Measurements from ENCODE around the gene C1orf226. TPM values are rescaled to one million over a fixed set of nuclear protein-coding genes. Genes with fewer than 3 reads are reported as not detected.

Gene C1orf226
- total and polyA plus RNA-seq, 4 experiments from 2014 or later = not detected

DNA sequence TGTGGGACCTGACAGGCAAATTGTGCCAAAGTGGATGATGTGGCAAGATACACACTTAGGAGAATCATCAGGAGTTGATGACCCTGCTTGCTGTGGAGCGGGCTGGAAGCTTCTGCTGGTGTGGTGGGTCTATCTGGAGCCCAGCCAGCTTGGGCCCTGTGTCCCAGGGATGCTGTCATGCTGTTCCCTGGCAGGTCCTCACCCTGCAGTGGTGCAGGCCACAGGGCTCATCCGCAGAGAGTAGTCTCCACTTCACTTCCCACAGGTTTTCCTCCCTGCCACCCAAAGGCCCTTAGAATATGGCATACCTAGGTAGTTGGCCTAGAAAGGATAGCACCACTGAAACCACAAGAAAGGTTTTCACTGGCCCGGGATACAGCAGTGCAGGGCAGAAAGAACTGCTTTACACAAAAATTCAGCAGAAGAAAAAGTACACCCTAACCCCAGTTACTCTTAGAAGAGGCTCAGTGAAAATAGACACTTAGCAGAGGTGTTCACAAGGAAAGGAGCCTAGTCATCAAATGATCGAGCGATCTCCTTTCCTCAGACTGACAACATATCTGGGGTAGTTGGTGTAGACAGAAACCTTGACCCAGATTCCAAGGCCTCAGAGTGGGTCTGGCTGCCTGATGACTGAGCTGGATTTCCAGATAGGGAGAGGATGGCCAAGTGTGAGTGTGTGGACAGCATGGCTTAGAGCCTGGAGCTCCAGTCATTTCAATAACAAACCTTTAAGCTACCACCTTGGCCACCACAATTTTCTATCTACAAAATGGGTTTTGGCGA, 1.3 kb upstream of the C1orf226 start:
- H3K27ac Mint-ChIP-seq = no peak overlapping the region
- DNase-seq = no peak
- no peaks in the 10 kb centered on the region for H3K9me3 Mint-ChIP-seq
- no peak overlapping the region for H3K4me3 ChIP-seq (ENCODE audit: low read length in 2 of 2)
- intact Hi-C loops (cut with micrococcal nuclease) = no loop called here
- H3K4me1 Mint-ChIP-seq = no peaks in the 10 kb centered on the region
- no peaks in the 10 kb centered on the region for H3K36me3 ChIP-seq (ENCODE audit: insufficient read depth, low read length)
- no peaks in the 10 kb centered on the region for H3K9me3 ChIP-seq (ENCODE audit: control insufficient read depth in 1 of 2, low read length in 2 of 2)
- ChIA-PET POLR2A (ENCODE audit: partially characterized antibody) (no interaction called here), CTCF (ENCODE audit: partially characterized antibody) (no interaction called here)
- no peak overlapping the region for H3K4me3 Mint-ChIP-seq
- H3K36me3 Mint-ChIP-seq = no peaks in the 10 kb centered on the region
- H3K4me1 ChIP-seq (ENCODE audit: insufficient read depth, low read length) = no peaks in the 10 kb centered on the region
- H3K27me3 ChIP-seq (ENCODE audit: insufficient read depth, low read length) = no peaks in the 10 kb centered on the region
- peaks cover 0 to 2% of the 10 kb centered on the region in 2 donors for H3K27me3 Mint-ChIP-seq
- no peak overlapping the region for H3K27ac ChIP-seq (ENCODE audit: low read depth, low read length)

GRCh38 chr1:162381941-162382750, 618 bp downstream of the C1orf226 start:
- H3K27me3 ChIP-seq (ENCODE audit: insufficient read depth, low read length) = no peaks in the 10 kb centered on the region
- no peaks in the 10 kb centered on the region for H3K9me3 ChIP-seq (ENCODE audit: control insufficient read depth in 1 of 2, low read length in 2 of 2)
- Mint-ChIP-seq H3K27me3 (peaks cover 0 to 2% of the 10 kb centered on the region in 2 donors), H3K36me3 (no peaks in the 10 kb centered on the region), H3K27ac (no peak overlapping the region), H3K9me3 (no peaks in the 10 kb centered on the region), H3K4me3 (no peak overlapping the region), H3K4me1 (no peaks in the 10 kb centered on the region)
- ChIA-PET POLR2A (ENCODE audit: partially characterized antibody) (no interaction called here), CTCF (ENCODE audit: partially characterized antibody) (interaction anchor here (1.1 kb wide), 1 partner anchor 10 kb away, joined by 5 read pairs; no protein-coding TSS in a partner anchor)
- no peaks in the 10 kb centered on the region for H3K36me3 ChIP-seq (ENCODE audit: insufficient read depth, low read length)
- no peak overlapping the region for H3K4me3 ChIP-seq (ENCODE audit: low read length in 2 of 2)
- no peak overlapping the region for H3K27ac ChIP-seq (ENCODE audit: low read depth, low read length)
- DNase-seq = no peak
- H3K4me1 ChIP-seq (ENCODE audit: insufficient read depth, low read length) = no peaks in the 10 kb centered on the region
- intact Hi-C loops (cut with micrococcal nuclease) = no loop called here

DNA sequence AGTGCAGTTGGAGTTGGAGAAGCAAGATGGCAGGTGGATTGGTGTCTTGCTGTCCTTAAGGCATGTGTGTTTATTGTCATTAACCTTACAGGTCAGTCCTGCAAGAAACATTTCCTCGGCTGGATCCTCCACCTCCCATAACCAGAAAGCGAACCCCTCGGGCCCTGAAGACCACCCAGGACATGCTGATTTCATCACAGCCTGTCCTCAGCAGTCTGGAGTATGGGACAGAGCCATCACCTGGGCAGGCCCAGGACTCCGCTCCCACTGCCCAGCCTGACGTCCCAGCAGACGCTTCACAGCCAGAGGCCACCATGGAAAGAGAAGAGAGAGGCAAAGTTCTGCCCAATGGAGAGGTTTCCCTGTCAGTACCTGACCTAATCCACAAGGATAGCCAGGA, 1.6 kb downstream of the C1orf226 start:
- CTCF ChIA-PET (ENCODE audit: partially characterized antibody) = interaction anchor here (1.1 kb wide), 1 partner anchor 9 kb away, joined by 5 read pairs; no protein-coding TSS in a partner anchor
- H3K36me3 Mint-ChIP-seq = no peaks in the 10 kb centered on the region
- DNase-seq = no peak

GRCh38 chr1:162383516-162383915, 2.0 kb downstream of the C1orf226 start:
- CTCF ChIA-PET (ENCODE audit: partially characterized antibody) = no interaction called here
- intact Hi-C loops (cut with micrococcal nuclease) = no loop called here

More for the DNA sequence above, 1.6 kb downstream of the C1orf226 start:
- Histone ChIP-seq H3K4me1 (ENCODE audit: insufficient read depth, low read length) (no peaks in the 10 kb centered on the region), H3K4me3 (ENCODE audit: low read length in 2 of 2) (no peak overlapping the region), H3K27ac (ENCODE audit: low read depth, low read length) (no peak overlapping the region), H3K36me3 (ENCODE audit: insufficient read depth, low read length) (no peaks in the 10 kb centered on the region), H3K27me3 (ENCODE audit: insufficient read depth, low read length) (no peaks in the 10 kb centered on the region), H3K9me3 (ENCODE audit: control insufficient read depth in 1 of 2, low read length in 2 of 2) (no peaks in the 10 kb centered on the region)
- POLR2A ChIA-PET (ENCODE audit: partially characterized antibody) = interaction anchor here (0.5 kb wide), 1 partner anchor 422 kb away, joined by 4 read pairs; no protein-coding TSS in a partner anchor
- intact Hi-C loops (cut with micrococcal nuclease) = no loop called here
- Mint-ChIP-seq H3K27me3 (peaks cover 0 to 2% of the 10 kb centered on the region in 2 donors), H3K4me1 (no peaks in the 10 kb centered on the region), H3K27ac (no peak overlapping the region), H3K4me3 (no peak overlapping the region), H3K9me3 (no peaks in the 10 kb centered on the region)

DNA sequence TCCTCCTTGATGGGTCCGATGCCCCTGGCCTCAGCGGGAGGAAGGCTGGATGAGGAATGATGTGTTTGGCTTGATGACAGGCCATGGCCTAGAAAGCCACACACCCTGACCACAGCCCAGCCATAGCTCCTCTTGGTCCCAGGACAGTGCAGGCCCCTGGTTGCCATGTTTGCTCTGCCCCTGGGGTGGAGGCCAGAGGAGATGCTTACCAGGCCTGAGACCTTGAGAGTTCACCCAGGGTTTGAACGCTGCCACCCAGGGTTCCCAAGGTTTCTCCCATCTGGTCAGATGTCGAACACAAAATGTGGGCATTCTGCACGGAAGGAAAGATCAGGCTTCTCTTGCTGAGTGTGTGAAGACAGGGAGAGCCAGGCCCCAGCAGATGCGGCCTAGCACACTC, 2.6 kb downstream of the C1orf226 start:
- intact Hi-C loops (cut with micrococcal nuclease) = no loop called here
- Histone ChIP-seq H3K9me3 (ENCODE audit: control insufficient read depth in 1 of 2, low read length in 2 of 2) (no peaks in the 10 kb centered on the region), H3K36me3 (ENCODE audit: insufficient read depth, low read length) (no peaks in the 10 kb centered on the region), H3K4me3 (ENCODE audit: low read length in 2 of 2) (no peak overlapping the region), H3K4me1 (ENCODE audit: insufficient read depth, low read length) (no peaks in the 10 kb centered on the region), H3K27ac (ENCODE audit: low read depth, low read length) (no peak overlapping the region), H3K27me3 (ENCODE audit: insufficient read depth, low read length) (no peaks in the 10 kb centered on the region)
- DNase-seq = no peak
- CTCF ChIA-PET (ENCODE audit: partially characterized antibody) = no interaction called here
- Mint-ChIP-seq H3K27me3 (peaks cover 2 to 6% of the 10 kb centered on the region in 2 donors), H3K27ac (no peak overlapping the region), H3K4me3 (no peak overlapping the region), H3K9me3 (no peaks in the 10 kb centered on the region), H3K4me1 (no peaks in the 10 kb centered on the region), H3K36me3 (no peaks in the 10 kb centered on the region)
- POLR2A ChIA-PET (ENCODE audit: partially characterized antibody) = no interaction called here

More at GRCh38 chr1:162383516-162383915, 2.0 kb downstream of the C1orf226 start:
- Mint-ChIP-seq H3K9me3 (no peaks in the 10 kb centered on the region), H3K36me3 (no peaks in the 10 kb centered on the region), H3K27ac (no peak overlapping the region), H3K4me1 (no peaks in the 10 kb centered on the region), H3K4me3 (no peak overlapping the region), H3K27me3 (peaks cover 0 to 2% of the 10 kb centered on the region in 2 donors)
- POLR2A ChIA-PET (ENCODE audit: partially characterized antibody) = no interaction called here
- Histone ChIP-seq H3K4me3 (ENCODE audit: low read length in 2 of 2) (no peak overlapping the region), H3K27ac (ENCODE audit: low read depth, low read length) (no peak overlapping the region), H3K4me1 (ENCODE audit: insufficient read depth, low read length) (no peaks in the 10 kb centered on the region), H3K9me3 (ENCODE audit: control insufficient read depth in 1 of 2, low read length in 2 of 2) (no peaks in the 10 kb centered on the region), H3K36me3 (ENCODE audit: insufficient read depth, low read length) (no peaks in the 10 kb centered on the region), H3K27me3 (ENCODE audit: insufficient read depth, low read length) (no peaks in the 10 kb centered on the region)
- DNase-seq = no peak

DNA sequence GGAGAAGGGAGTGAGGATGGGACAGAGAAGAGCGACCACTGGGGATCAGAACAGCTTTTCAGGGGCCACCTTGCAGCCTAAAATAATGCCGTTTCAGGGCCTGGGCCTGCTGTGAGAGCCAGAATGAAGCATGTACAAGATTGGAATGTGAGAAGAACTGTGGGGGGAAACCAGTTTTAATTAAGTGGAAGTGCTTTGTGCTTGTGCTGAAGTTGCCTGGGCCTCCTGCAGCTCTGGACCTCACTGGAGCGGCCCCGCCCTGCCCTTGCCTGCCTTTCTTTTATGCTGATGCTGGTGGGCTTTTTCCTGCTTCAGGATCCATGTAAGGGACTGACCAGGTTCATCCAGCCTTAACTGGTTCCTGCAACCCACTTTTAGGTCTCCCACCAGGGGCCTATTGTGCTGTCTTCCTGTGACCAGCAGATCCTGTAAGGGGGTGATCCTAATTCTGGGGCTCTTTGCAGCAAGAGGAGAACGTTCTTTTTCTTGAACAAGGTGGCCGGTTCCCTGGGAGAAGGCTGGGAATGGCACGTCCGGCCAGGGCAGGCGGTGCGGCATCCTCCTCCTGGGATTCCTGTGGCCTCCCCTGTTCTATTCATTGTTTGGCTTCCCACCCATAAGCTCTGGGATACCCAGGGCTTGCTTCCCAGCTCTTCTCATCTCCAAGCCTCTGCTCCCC, 3.2 kb downstream of the C1orf226 start:
- CTCF ChIA-PET (ENCODE audit: partially characterized antibody) = no interaction called here
- Histone ChIP-seq H3K36me3 (ENCODE audit: insufficient read depth, low read length) (no peaks in the 10 kb centered on the region), H3K4me3 (ENCODE audit: low read length in 2 of 2) (no peak overlapping the region), H3K9me3 (ENCODE audit: control insufficient read depth in 1 of 2, low read length in 2 of 2) (no peaks in the 10 kb centered on the region), H3K4me1 (ENCODE audit: insufficient read depth, low read length) (no peaks in the 10 kb centered on the region), H3K27ac (ENCODE audit: low read depth, low read length) (no peak overlapping the region), H3K27me3 (ENCODE audit: insufficient read depth, low read length) (no peaks in the 10 kb centered on the region)
- H3K27me3 Mint-ChIP-seq = peaks cover 2 to 10% of the 10 kb centered on the region in 2 donors
- no peaks in the 10 kb centered on the region for H3K9me3 Mint-ChIP-seq
- H3K4me1 Mint-ChIP-seq = peaks cover 0 to 2% (median 0%) of the 10 kb centered on the region in 4 donors
- POLR2A ChIA-PET (ENCODE audit: partially characterized antibody) = no interaction called here
- H3K4me3 Mint-ChIP-seq = no peak overlapping the region
- no peak overlapping the region for H3K27ac Mint-ChIP-seq
- no peaks in the 10 kb centered on the region for H3K36me3 Mint-ChIP-seq
- intact Hi-C loops (cut with micrococcal nuclease) = no loop called here
- no peak for DNase-seq

- no peak for DNase-seq
- Histone ChIP-seq H3K4me3 (ENCODE audit: low read length in 2 of 2) (no peak overlapping the region), H3K27ac (ENCODE audit: low read depth, low read length) (no peak overlapping the region), H3K27me3 (ENCODE audit: insufficient read depth, low read length) (no peaks in the 10 kb centered on the region), H3K9me3 (ENCODE audit: control insufficient read depth in 1 of 2, low read length in 2 of 2) (no peaks in the 10 kb centered on the region), H3K4me1 (ENCODE audit: insufficient read depth, low read length) (no peaks in the 10 kb centered on the region), H3K36me3 (ENCODE audit: insufficient read depth, low read length) (no peaks in the 10 kb centered on the region)
- Mint-ChIP-seq H3K36me3 (no peaks in the 10 kb centered on the region), H3K4me1 (peaks cover 0 to 2% (median 0%) of the 10 kb centered on the region in 4 donors), H3K27me3 (peaks cover 3 to 14% of the 10 kb centered on the region in 2 donors), H3K9me3 (no peaks in the 10 kb centered on the region), H3K27ac (peak overlapping the region in 1 of 7 donors; percentile 27), H3K4me3 (no peak overlapping the region)
- ChIA-PET POLR2A (ENCODE audit: partially characterized antibody) (no interaction called here), CTCF (ENCODE audit: partially characterized antibody) (no interaction called here)
- intact Hi-C loops (cut with micrococcal nuclease) = no loop called here
These were observed 3.7 kb downstream of the C1orf226 start for GRCh38 chr1:162385280-162385623.
